ENCODE data around the gene HOXC13.

Gene HOXC13

GRCh38 chr12:53995378-53996239, 57.0 kb downstream of the HOXC13 start:
- DNase-seq (ENCODE audit: low read depth): no peak
